WTC11 (cell line): ENCODE results near the gene DNASE1L2. TPM values are rescaled to one million over a fixed set of nuclear protein-coding genes. Genes with fewer than 3 reads are reported as not detected.

ENCODE experiments used
- ATAC-seq: fragments of 200-7000 bp; cut with Tn5 transposase; 2 replicates; pipeline ENCODE4 v1.10.0; 2021; ENCODE audit warnings: mild to moderate bottlenecking, moderate library complexity
- CTCF ChIA-PET: fragments of 300-600 bp; sonication (Branson Sonifier 250); formaldehyde crosslinking; loops from one replicate; lab custom pipeline; 2021; ENCODE audit warnings: antibody characterized with exemption; lab: Charles Lee
- POLR2A ChIA-PET: fragments of 350-600 bp; sonication (Branson Sonifier 250); formaldehyde crosslinking; loops from one replicate; lab custom pipeline; 2021; ENCODE audit warnings: antibody characterized with exemption; lab: Charles Lee
- DNase-seq: peaks from one replicate; pipeline ENCODE4 v3.0.0; 2021; ENCODE audit warnings: low spot score
- H3K27ac Mint-ChIP-seq: 2 replicates; pipeline ENCODE4 v1.8.0; 2021; ENCODE audit warnings: mixed read lengths
- H3K27me3 Mint-ChIP-seq: 2 replicates; pipeline ENCODE4 v1.8.0; 2021; ENCODE audit warnings: low read depth, mild to moderate bottlenecking, moderate library complexity, mixed read lengths
- H3K36me3 Mint-ChIP-seq: 2 replicates; pipeline ENCODE4 v1.8.0; 2021; ENCODE audit warnings: mixed read lengths
- H3K4me1 Mint-ChIP-seq: 2 replicates; pipeline ENCODE4 v1.8.0; 2022; ENCODE audit warnings: mixed read lengths
- H3K4me3 Mint-ChIP-seq: 2 replicates; pipeline ENCODE4 v1.8.0; 2021; ENCODE audit warnings: mild to moderate bottlenecking, moderate library complexity, mixed read lengths
- H3K9me3 Mint-ChIP-seq: 2 replicates; pipeline ENCODE4 v1.8.0; 2021; ENCODE audit warnings: mixed read lengths
- CBFB ChIP-seq: sonication (generic); formaldehyde crosslinking; IDR thresholded peaks from 2 replicates; pipeline ENCODE4 v1.8.1; 2022; ENCODE audit warnings: mild to moderate bottlenecking, low read depth, missing genetic modification reagents
- CREM ChIP-seq: sonication (generic); formaldehyde crosslinking; IDR thresholded peaks from 2 replicates; pipeline ENCODE4 v1.8.1; 2022; ENCODE audit warnings: mild to moderate bottlenecking, missing genetic modification reagents, moderate library complexity
- FOXP4 ChIP-seq: sonication (generic); formaldehyde crosslinking; IDR thresholded peaks from 2 replicates; pipeline ENCODE4 v1.8.0; 2022; ENCODE audit warnings: mild to moderate bottlenecking, missing genetic modification reagents
- HMGA2 ChIP-seq: fragments of 250-450 bp; sonication (Bioruptor Pico); IDR thresholded peaks from 2 replicates; pipeline ENCODE4 v1.4.0; 2021; ENCODE audit warnings: mild to moderate bottlenecking, moderate library complexity
- IRF1 ChIP-seq: sonication (generic); formaldehyde crosslinking; IDR thresholded peaks from 2 replicates; pipeline ENCODE4 v1.8.0; 2023; ENCODE audit warnings: missing genetic modification reagents
- KAT7 ChIP-seq: sonication (generic); formaldehyde crosslinking; IDR thresholded peaks from 2 replicates; pipeline ENCODE4 v1.8.1; 2023; ENCODE audit warnings: missing genetic modification reagents, mild to moderate bottlenecking, borderline replicate concordance
- NFYB ChIP-seq: sonication (generic); formaldehyde crosslinking; conservative IDR thresholded peaks from 2 replicates; pipeline ENCODE4 v1.8.0; 2022; ENCODE audit warnings: low read depth, missing genetic modification reagents
- NR1H2 ChIP-seq: sonication (generic); formaldehyde crosslinking; IDR thresholded peaks from 2 replicates; pipeline ENCODE4 v1.9.0; 2021; ENCODE audit warnings: mild to moderate bottlenecking, moderate library complexity, missing genetic modification reagents
- NR3C1 ChIP-seq: sonication (generic); formaldehyde crosslinking; conservative IDR thresholded peaks from 2 replicates; pipeline ENCODE4 v1.8.1; 2023; ENCODE audit warnings: low read depth, mild to moderate bottlenecking, missing genetic modification reagents
- OVOL2 ChIP-seq: fragments of 250-450 bp; sonication (Bioruptor Pico); IDR thresholded peaks from 2 replicates; pipeline ENCODE4 v1.9.0; 2021; ENCODE audit warnings: mild to moderate bottlenecking, borderline replicate concordance
- PRRX2 ChIP-seq: fragments of 250-450 bp; sonication (Bioruptor Pico); IDR thresholded peaks from 2 replicates; pipeline ENCODE4 v1.8.0; 2021; ENCODE audit warnings: mild to moderate bottlenecking
- SMAD3 ChIP-seq: sonication (generic); formaldehyde crosslinking; IDR thresholded peaks from 2 replicates; pipeline ENCODE4 v1.8.0; 2022; ENCODE audit warnings: missing genetic modification reagents, mild to moderate bottlenecking, borderline replicate concordance
- TCF7 ChIP-seq: sonication (generic); formaldehyde crosslinking; IDR thresholded peaks from 2 replicates; pipeline ENCODE4 v1.8.0; 2022; ENCODE audit warnings: mild to moderate bottlenecking, low read depth, missing genetic modification reagents, moderate library complexity
- TEAD4 ChIP-seq: sonication (generic); formaldehyde crosslinking; IDR thresholded peaks from 2 replicates; pipeline ENCODE4 v1.8.0; 2022; ENCODE audit warnings: mild to moderate bottlenecking, missing genetic modification reagents
- ZBTB21 ChIP-seq: sonication (generic); formaldehyde crosslinking; IDR thresholded peaks from 2 replicates; pipeline ENCODE4 v1.8.1; 2023; ENCODE audit warnings: mild to moderate bottlenecking, missing genetic modification reagents, borderline replicate concordance
- ZNF138 ChIP-seq: sonication (generic); formaldehyde crosslinking; conservative IDR thresholded peaks from 2 replicates; pipeline ENCODE4 v1.8.1; 2022; ENCODE audit warnings: mild to moderate bottlenecking, moderate library complexity, missing genetic modification reagents
- ZNF232 ChIP-seq: sonication (generic); formaldehyde crosslinking; IDR thresholded peaks from 2 replicates; pipeline ENCODE4 v1.8.0; 2022; ENCODE audit warnings: mild to moderate bottlenecking, missing genetic modification reagents
- ZNF317 ChIP-seq: sonication (generic); formaldehyde crosslinking; IDR thresholded peaks from 2 replicates; pipeline ENCODE4 v1.8.1; 2023; ENCODE audit warnings: low read depth, mild to moderate bottlenecking, moderate library complexity, missing genetic modification reagents, borderline replicate concordance
- ZNF423 ChIP-seq: fragments of 250-450 bp; sonication (Bioruptor Pico); IDR thresholded peaks from 2 replicates; pipeline ENCODE4 v2.1.2; 2022; ENCODE audit warnings: mild to moderate bottlenecking, moderate library complexity
- ZNF532 ChIP-seq: fragments of 250-450 bp; sonication (Bioruptor Pico); IDR thresholded peaks from 2 replicates; pipeline ENCODE4 v1.9.0; 2021; ENCODE audit warnings: mild to moderate bottlenecking, borderline replicate concordance
- total RNA-seq: library from RNA; stranded (reverse); gene quantifications from 3 replicates; pipeline ENCODE4 v1.2.3, GENCODE V29; 2021
- TF ChIP-seq, protein P1 (sequence below): sonication (generic); formaldehyde crosslinking; IDR thresholded peaks from 2 replicates; pipeline ENCODE4 v1.8.0; 2022; ENCODE audit warnings: mild to moderate bottlenecking, missing genetic modification reagents
- TF ChIP-seq, protein P2 (sequence below): sonication (generic); formaldehyde crosslinking; IDR thresholded peaks from 2 replicates; pipeline ENCODE4 v1.8.1; 2022; ENCODE audit warnings: mild to moderate bottlenecking, moderate library complexity, missing genetic modification reagents
- TF ChIP-seq, protein P3 (sequence below): fragments of 250-450 bp; sonication (Bioruptor Pico); IDR thresholded peaks from 2 replicates; pipeline ENCODE4 v1.9.0; 2021; ENCODE audit warnings: mild to moderate bottlenecking
- TF ChIP-seq, protein P4 (sequence below): sonication (generic); formaldehyde crosslinking; IDR thresholded peaks from 2 replicates; pipeline ENCODE4 v1.8.1; 2022; ENCODE audit warnings: low read depth, missing genetic modification reagents, borderline replicate concordance
- TF ChIP-seq, protein P5 (sequence below): fragments of 250-450 bp; sonication (Bioruptor Pico); conservative IDR thresholded peaks from 2 replicates; pipeline ENCODE4 v1.9.0; 2021; ENCODE audit warnings: mild to moderate bottlenecking

Gene DNASE1L2
- total RNA-seq, 1 experiment from 2014 or later = 0.66 TPM

- Mint-ChIP-seq H3K36me3 (no peaks in the 10 kb centered on the region), H3K9me3 (no peaks in the 10 kb centered on the region), H3K4me3 (peak within 1 kb of the TSS; percentile 76), H3K27ac (no peak within 1 kb of the TSS; the same call in 1 of the 2 replicates), H3K4me1 (peaks cover 3% of the 10 kb centered on the region; the same call in 1 of the 2 replicates), H3K27me3 (no peaks in the 10 kb centered on the region)
- peak; percentile 97 for ATAC-seq
- ChIA-PET POLR2A (interaction anchor here (0.8 to 1.1 kb wide), 2 partner anchors 9 to 71 kb away, joined by 3 to 4 read pairs; partner anchors contain the start of gene PGP), CTCF (interaction anchor here (0.6 to 2.0 kb wide), 6 partner anchors 9 to 527 kb away, joined by 3 to 11 read pairs (median 3); partner anchors contain the start of gene PGP)
- peak; percentile 100 for DNase-seq
- TF ChIP-seq ZBTB21 (CRISPR knock-in tag) = peak; percentile 81; the same call in 1 of the 2 replicates
- TF ChIP-seq NR1H2 (CRISPR knock-in tag) = no peak
- no peak; the same call in 1 of the 2 replicates for TF ChIP-seq SMAD3 (CRISPR knock-in tag)
- TF ChIP-seq HMGA2 (CRISPR knock-in tag) = no peak
- no peak for TF ChIP-seq ZNF317 (CRISPR knock-in tag)
- no peak for TF ChIP-seq ZNF138 (CRISPR knock-in tag)
- no peak; the same call in 1 of the 2 replicates for TF ChIP-seq ZNF232 (CRISPR knock-in tag)
- TF ChIP-seq FOXP4 (CRISPR knock-in tag) = peak; percentile 89
- no peak for TF ChIP-seq TEAD4 (CRISPR knock-in tag)
- TF ChIP-seq, protein P1, sequence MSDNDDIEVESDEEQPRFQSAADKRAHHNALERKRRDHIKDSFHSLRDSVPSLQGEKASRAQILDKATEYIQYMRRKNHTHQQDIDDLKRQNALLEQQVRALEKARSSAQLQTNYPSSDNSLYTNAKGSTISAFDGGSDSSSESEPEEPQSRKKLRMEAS (CRISPR knock-in tag) = peak; percentile 89
- TF ChIP-seq CBFB (CRISPR knock-in tag) = no peak
- TF ChIP-seq, protein P2, sequence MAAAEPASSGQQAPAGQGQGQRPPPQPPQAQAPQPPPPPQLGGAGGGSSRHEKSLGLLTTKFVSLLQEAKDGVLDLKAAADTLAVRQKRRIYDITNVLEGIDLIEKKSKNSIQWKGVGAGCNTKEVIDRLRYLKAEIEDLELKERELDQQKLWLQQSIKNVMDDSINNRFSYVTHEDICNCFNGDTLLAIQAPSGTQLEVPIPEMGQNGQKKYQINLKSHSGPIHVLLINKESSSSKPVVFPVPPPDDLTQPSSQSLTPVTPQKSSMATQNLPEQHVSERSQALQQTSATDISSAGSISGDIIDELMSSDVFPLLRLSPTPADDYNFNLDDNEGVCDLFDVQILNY (CRISPR knock-in tag) = peak; percentile 76
- 0 out of 2 replicates have a peak, but pooled peaks have one; percentile 7 for TF ChIP-seq NFYB
- TF ChIP-seq, protein P3, sequence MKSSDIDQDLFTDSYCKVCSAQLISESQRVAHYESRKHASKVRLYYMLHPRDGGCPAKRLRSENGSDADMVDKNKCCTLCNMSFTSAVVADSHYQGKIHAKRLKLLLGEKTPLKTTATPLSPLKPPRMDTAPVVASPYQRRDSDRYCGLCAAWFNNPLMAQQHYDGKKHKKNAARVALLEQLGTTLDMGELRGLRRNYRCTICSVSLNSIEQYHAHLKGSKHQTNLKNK (CRISPR knock-in tag) = no peak
- TF ChIP-seq CREM = peak; percentile 97
- no peak for TF ChIP-seq IRF1 (CRISPR knock-in tag)
- no peak for TF ChIP-seq TCF7 (CRISPR knock-in tag)
- no peak for TF ChIP-seq OVOL2
- TF ChIP-seq NR3C1 (CRISPR knock-in tag) = no peak
- no peak for TF ChIP-seq ZNF423 (CRISPR knock-in tag)
- TF ChIP-seq, protein P4, sequence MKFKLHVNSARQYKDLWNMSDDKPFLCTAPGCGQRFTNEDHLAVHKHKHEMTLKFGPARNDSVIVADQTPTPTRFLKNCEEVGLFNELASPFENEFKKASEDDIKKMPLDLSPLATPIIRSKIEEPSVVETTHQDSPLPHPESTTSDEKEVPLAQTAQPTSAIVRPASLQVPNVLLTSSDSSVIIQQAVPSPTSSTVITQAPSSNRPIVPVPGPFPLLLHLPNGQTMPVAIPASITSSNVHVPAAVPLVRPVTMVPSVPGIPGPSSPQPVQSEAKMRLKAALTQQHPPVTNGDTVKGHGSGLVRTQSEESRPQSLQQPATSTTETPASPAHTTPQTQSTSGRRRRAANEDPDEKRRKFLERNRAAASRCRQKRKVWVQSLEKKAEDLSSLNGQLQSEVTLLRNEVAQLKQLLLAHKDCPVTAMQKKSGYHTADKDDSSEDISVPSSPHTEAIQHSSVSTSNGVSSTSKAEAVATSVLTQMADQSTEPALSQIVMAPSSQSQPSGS (CRISPR knock-in tag) = no peak
- TF ChIP-seq, protein P5, sequence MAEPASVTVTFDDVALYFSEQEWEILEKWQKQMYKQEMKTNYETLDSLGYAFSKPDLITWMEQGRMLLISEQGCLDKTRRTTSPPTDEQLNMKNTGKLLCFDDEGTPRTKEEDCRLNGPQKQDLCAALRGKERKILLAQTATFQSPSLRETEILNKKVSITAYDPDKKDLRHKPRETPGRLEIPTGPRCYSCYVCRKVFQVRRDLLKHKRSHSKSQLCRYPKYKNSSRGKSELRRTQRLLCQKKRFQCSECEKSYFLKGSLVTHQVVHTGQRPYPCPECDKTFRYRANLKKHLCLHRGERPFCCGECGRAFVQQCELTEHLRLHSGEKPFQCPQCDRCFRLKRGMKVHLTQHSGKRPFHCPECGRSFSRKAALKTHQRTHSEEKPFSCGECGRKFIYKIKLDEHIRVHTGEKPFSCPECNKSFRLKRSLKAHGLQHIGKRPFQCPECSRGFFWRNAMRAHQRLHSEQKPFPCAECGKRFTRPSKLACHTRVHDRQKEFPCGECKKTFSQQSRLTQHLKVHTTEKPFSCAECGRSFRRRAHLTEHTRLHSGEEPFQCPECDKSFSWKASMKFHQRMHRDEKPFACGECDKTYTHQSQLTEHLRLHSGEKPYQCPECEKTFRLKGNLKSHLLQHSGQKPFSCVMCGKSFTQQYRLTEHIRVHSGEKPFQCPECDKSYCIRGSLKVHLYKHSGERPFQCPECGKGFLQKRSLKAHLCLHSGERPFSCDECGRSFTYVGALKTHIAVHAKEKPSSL (CRISPR knock-in tag) = no peak
- no peak for TF ChIP-seq KAT7
- no peak for TF ChIP-seq ZNF532 (CRISPR knock-in tag)
- TF ChIP-seq PRRX2 (CRISPR knock-in tag) = no peak
Observed at GRCh38 chr16:2223221-2223941, 12.9 kb upstream of the DNASE1L2 start, which contains the start of gene E4F1. TSS of gene E4F1 (plus strand) at chr16:2223591. CDS start at chr16:2223614, 23 bp downstream.
